SU-DHL-6 (cell line): ENCODE data around the gene CLEC16A.

Experiments
- H2AFZ ChIP-seq: fragments of 200-600 bp; sonication (generic); 2 replicates; pipeline ENCODE4 v1.6.1; 2014; ENCODE audit warnings: low read depth, mild to moderate bottlenecking, moderate library complexity, mixed read lengths, antibody characterized with exemption, low read length; ENCODE audit not compliant: severe bottlenecking
- H3F3A ChIP-seq: fragments of 200-600 bp; shearing (Covaris generic); 2 replicates; pipeline ENCODE4 v1.6.0; 2016; ENCODE audit warnings: antibody characterized with exemption, mild to moderate bottlenecking; ENCODE audit not compliant: insufficient read depth
- H3K27ac ChIP-seq: fragments of 200-600 bp; sonication (generic); 2 replicates; pipeline ENCODE4 v1.5.1; 2016; ENCODE audit warnings: low read depth, mild to moderate bottlenecking, low read length, moderate library complexity, mixed read lengths
- H3K27me3 ChIP-seq: fragments of 200-600 bp; sonication (generic), shearing (Covaris generic); 2 replicates; pipeline ENCODE4 v1.6.0; 2014; ENCODE audit warnings: mild to moderate bottlenecking, low read length
- H3K36me3 ChIP-seq: fragments of 200-600 bp; sonication (generic); 2 replicates; pipeline ENCODE4 v1.6.1; 2014; ENCODE audit warnings: mild to moderate bottlenecking, low read length, mixed read lengths
- H3K4me2 ChIP-seq: fragments of 300-600, 200-600 bp; shearing (Covaris generic), sonication (generic); 2 replicates; pipeline ENCODE4 v1.6.0; 2014; ENCODE audit warnings: low read length, low read depth, mild to moderate bottlenecking; ENCODE audit not compliant: poor library complexity, severe bottlenecking
- H3K4me3 ChIP-seq: fragments of 200-600 bp; sonication (generic); 2 replicates; pipeline ENCODE4 v1.5.1; 2014; ENCODE audit warnings: antibody characterized with exemption, low read length, mild to moderate bottlenecking, mixed read lengths; ENCODE audit not compliant: insufficient read depth, poor library complexity, severe bottlenecking
- H3K79me2 ChIP-seq: fragments of 200-600 bp; sonication (generic); 2 replicates; pipeline ENCODE4 v1.6.1; 2014; ENCODE audit warnings: mild to moderate bottlenecking, low read length, moderate library complexity; ENCODE audit not compliant: insufficient read depth
- H3K9ac ChIP-seq: fragments of 200-600 bp; sonication (generic); 2 replicates; pipeline ENCODE4 v1.7.0; 2014; ENCODE audit warnings: mild to moderate bottlenecking, low read length
- H3K9me2 ChIP-seq: fragments of 200-600 bp; sonication (generic); replicated peaks from 2 replicates; pipeline ENCODE4 v1.6.1; 2014; ENCODE audit warnings: low read length; ENCODE audit not compliant: insufficient read depth
- H3K9me3 ChIP-seq: fragments of 200-600 bp; sonication (generic); 2 replicates; pipeline ENCODE4 v1.6.1; 2014; ENCODE audit warnings: low read length, mixed read lengths; ENCODE audit not compliant: insufficient read depth
- H4K20me1 ChIP-seq: fragments of 200-600 bp; sonication (generic); 2 replicates; pipeline ENCODE4 v1.6.1; 2014; ENCODE audit warnings: low read depth, mild to moderate bottlenecking, antibody characterized with exemption, low read length, moderate library complexity, mixed read lengths
- CTCF ChIP-seq: fragments of 200-600 bp; sonication (generic); IDR thresholded peaks from one replicate; pipeline ENCODE4 v1.5.1; 2017; ENCODE audit warnings: antibody characterized with exemption, mild to moderate bottlenecking, low read length, moderate library complexity; ENCODE audit not compliant: insufficient read depth, poor library complexity, severe bottlenecking
- EZH2phosphoT487 ChIP-seq: fragments of 200-600 bp; sonication (generic), shearing (Covaris generic); conservative IDR thresholded peaks from 2 replicates; pipeline ENCODE4 v1.6.1; 2018; ENCODE audit warnings: mild to moderate bottlenecking, antibody characterized with exemption, low read length, moderate library complexity, mixed read lengths

The CLEC16A gene

GRCh38 chr16:10944249-10945064 is at the start of gene CLEC16A:
Gene CLEC16A (plus strand): TSS chr16:10944564. CDS start chr16:10944718, 154 bp downstream.
- Histone ChIP-seq H3F3A (peaks cover 12% of the 10 kb centered on the region; the same call in 1 of the 2 replicates), H3K9me2 (no peaks in the 10 kb centered on the region), H3K27me3 (no peaks in the 10 kb centered on the region), H3K4me3 (peak within 1 kb of the TSS; percentile 94), H4K20me1 (peaks cover 8% of the 10 kb centered on the region; the same call in 1 of the 2 replicates), H3K27ac (no peak within 1 kb of the TSS), H2AFZ (peak within 1 kb of the TSS; percentile 4), H3K36me3 (no peaks in the 10 kb centered on the region), H3K79me2 (peaks cover 10% of the 10 kb centered on the region; the same call in 1 of the 2 replicates), H3K9me3 (no peaks in the 10 kb centered on the region), H3K4me2 (peak within 1 kb of the TSS; percentile 83), H3K9ac (peak within 1 kb of the TSS; percentile 75)
- TF ChIP-seq CTCF (no peak), EZH2phosphoT487 (no peak)

GRCh38 chr16:10895053-10895946 is 49.1 kb upstream of the CLEC16A start:
- H3K4me3 ChIP-seq, result no peak overlapping the region

GRCh38 chr16:10896165-10896564 is 48.2 kb upstream of the CLEC16A start:
- Histone ChIP-seq H3K36me3 (peaks cover 2% of the 10 kb centered on the region; the same call in 1 of the 2 replicates), H3K9ac (no peak overlapping the region), H3F3A (peaks cover 5% of the 10 kb centered on the region), H3K27ac (peak overlapping the region; percentile 50), H3K9me3 (no peaks in the 10 kb centered on the region), H3K9me2 (no peaks in the 10 kb centered on the region), H3K4me3 (no peak overlapping the region), H4K20me1 (no peaks in the 10 kb centered on the region), H3K79me2 (peaks cover 16% of the 10 kb centered on the region), H2AFZ (no peak overlapping the region), H3K4me2 (no peak overlapping the region), H3K27me3 (no peaks in the 10 kb centered on the region)
- TF ChIP-seq CTCF (no peak), EZH2phosphoT487 (no peak)

More at GRCh38 chr16:10895053-10895946, 49.1 kb upstream of the CLEC16A start:
- Histone ChIP-seq H3K9ac (no peak overlapping the region), H3K4me2 (no peak overlapping the region), H3K9me3 (no peaks in the 10 kb centered on the region), H3K9me2 (no peaks in the 10 kb centered on the region), H2AFZ (no peak overlapping the region), H4K20me1 (no peaks in the 10 kb centered on the region), H3K36me3 (peaks cover 2% of the 10 kb centered on the region; the same call in 1 of the 2 replicates), H3K79me2 (peaks cover 16% of the 10 kb centered on the region), H3F3A (peaks cover 13% of the 10 kb centered on the region), H3K27ac (no peak overlapping the region; the same call in 1 of the 2 replicates), H3K27me3 (no peaks in the 10 kb centered on the region)
- no peak for TF ChIP-seq CTCF
- TF ChIP-seq EZH2phosphoT487, result no peak
